Measurements from ENCODE around the gene MBTPS1. TPM values are rescaled to one million over a fixed set of nuclear protein-coding genes. Genes with fewer than 3 reads are reported as not detected.

The MBTPS1 gene
- total and polyA plus RNA-seq, 4 donors, result 21.1 to 65.0 (median 30.8) TPM

DNA sequence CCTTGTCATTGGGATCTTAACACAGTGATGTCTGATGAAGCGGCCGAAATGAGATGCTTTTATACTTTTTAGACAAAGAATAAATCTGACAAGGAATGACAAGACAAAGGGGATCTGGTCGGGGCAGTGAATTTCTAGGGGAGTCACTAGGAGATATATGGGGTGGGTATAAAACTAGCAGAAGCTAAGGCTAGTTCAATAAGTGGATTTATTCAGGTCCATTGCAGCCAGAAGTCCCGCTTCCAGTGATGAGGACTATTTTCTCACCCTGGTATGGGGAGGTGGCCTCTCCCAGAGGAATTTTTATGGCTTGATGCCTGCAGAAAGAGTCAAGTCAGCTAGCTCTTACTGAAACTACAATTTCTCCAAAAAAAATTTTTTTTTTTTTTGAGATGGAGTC lies 98.0 kb downstream of the MBTPS1 start:
- H3K9ac ChIP-seq (ENCODE audit: low read depth in 1 of 2, low read length in 2 of 2), result no peak overlapping the region
- H3K27me3 ChIP-seq (ENCODE audit: control insufficient read depth in 4 of 4, insufficient read depth in 4 of 4, low read length in 3 of 4), result no peaks in the 10 kb centered on the region
- DNase-seq (ENCODE audit: low spot score), result no peak
- H3K4me3 ChIP-seq (ENCODE audit: low read depth in 1 of 3, low read length in 3 of 3), result no peak overlapping the region
- no peaks in the 10 kb centered on the region for H3K4me1 ChIP-seq (ENCODE audit: control insufficient read depth in 4 of 4, insufficient read depth in 4 of 4, low read length in 3 of 4)
- TF ChIP-seq SP1 (IDR thresholded peaks at IDR 0.05), result no peak
- TF ChIP-seq, protein P1, sequence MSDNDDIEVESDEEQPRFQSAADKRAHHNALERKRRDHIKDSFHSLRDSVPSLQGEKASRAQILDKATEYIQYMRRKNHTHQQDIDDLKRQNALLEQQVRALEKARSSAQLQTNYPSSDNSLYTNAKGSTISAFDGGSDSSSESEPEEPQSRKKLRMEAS (IDR thresholded peaks at IDR 0.05), result no peak
- no peak for TF ChIP-seq FOXA2 (IDR thresholded peaks at IDR 0.05)
- TF ChIP-seq, protein P2, sequence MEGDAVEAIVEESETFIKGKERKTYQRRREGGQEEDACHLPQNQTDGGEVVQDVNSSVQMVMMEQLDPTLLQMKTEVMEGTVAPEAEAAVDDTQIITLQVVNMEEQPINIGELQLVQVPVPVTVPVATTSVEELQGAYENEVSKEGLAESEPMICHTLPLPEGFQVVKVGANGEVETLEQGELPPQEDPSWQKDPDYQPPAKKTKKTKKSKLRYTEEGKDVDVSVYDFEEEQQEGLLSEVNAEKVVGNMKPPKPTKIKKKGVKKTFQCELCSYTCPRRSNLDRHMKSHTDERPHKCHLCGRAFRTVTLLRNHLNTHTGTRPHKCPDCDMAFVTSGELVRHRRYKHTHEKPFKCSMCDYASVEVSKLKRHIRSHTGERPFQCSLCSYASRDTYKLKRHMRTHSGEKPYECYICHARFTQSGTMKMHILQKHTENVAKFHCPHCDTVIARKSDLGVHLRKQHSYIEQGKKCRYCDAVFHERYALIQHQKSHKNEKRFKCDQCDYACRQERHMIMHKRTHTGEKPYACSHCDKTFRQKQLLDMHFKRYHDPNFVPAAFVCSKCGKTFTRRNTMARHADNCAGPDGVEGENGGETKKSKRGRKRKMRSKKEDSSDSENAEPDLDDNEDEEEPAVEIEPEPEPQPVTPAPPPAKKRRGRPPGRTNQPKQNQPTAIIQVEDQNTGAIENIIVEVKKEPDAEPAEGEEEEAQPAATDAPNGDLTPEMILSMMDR (IDR thresholded peaks at IDR 0.05; ENCODE audit: low read depth, low read length, missing input control), result no peak
- no peak for TF ChIP-seq TAF1 (conservative IDR thresholded peaks at IDR 0.05)
- TF ChIP-seq, protein P3, sequence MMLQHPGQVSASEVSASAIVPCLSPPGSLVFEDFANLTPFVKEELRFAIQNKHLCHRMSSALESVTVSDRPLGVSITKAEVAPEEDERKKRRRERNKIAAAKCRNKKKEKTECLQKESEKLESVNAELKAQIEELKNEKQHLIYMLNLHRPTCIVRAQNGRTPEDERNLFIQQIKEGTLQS (IDR thresholded peaks at IDR 0.05), result no peak
- no peak for TF ChIP-seq RXRA (IDR thresholded peaks at IDR 0.05)
- TF ChIP-seq, protein P4, sequence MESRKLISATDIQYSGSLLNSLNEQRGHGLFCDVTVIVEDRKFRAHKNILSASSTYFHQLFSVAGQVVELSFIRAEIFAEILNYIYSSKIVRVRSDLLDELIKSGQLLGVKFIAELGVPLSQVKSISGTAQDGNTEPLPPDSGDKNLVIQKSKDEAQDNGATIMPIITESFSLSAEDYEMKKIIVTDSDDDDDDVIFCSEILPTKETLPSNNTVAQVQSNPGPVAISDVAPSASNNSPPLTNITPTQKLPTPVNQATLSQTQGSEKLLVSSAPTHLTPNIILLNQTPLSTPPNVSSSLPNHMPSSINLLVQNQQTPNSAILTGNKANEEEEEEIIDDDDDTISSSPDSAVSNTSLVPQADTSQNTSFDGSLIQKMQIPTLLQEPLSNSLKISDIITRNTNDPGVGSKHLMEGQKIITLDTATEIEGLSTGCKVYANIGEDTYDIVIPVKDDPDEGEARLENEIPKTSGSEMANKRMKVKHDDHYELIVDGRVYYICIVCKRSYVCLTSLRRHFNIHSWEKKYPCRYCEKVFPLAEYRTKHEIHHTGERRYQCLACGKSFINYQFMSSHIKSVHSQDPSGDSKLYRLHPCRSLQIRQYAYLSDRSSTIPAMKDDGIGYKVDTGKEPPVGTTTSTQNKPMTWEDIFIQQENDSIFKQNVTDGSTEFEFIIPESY (IDR thresholded peaks at IDR 0.05), result no peak
- TF ChIP-seq, protein P5, sequence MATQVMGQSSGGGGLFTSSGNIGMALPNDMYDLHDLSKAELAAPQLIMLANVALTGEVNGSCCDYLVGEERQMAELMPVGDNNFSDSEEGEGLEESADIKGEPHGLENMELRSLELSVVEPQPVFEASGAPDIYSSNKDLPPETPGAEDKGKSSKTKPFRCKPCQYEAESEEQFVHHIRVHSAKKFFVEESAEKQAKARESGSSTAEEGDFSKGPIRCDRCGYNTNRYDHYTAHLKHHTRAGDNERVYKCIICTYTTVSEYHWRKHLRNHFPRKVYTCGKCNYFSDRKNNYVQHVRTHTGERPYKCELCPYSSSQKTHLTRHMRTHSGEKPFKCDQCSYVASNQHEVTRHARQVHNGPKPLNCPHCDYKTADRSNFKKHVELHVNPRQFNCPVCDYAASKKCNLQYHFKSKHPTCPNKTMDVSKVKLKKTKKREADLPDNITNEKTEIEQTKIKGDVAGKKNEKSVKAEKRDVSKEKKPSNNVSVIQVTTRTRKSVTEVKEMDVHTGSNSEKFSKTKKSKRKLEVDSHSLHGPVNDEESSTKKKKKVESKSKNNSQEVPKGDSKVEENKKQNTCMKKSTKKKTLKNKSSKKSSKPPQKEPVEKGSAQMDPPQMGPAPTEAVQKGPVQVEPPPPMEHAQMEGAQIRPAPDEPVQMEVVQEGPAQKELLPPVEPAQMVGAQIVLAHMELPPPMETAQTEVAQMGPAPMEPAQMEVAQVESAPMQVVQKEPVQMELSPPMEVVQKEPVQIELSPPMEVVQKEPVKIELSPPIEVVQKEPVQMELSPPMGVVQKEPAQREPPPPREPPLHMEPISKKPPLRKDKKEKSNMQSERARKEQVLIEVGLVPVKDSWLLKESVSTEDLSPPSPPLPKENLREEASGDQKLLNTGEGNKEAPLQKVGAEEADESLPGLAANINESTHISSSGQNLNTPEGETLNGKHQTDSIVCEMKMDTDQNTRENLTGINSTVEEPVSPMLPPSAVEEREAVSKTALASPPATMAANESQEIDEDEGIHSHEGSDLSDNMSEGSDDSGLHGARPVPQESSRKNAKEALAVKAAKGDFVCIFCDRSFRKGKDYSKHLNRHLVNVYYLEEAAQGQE (IDR thresholded peaks at IDR 0.05), result no peak
- no peak for TF ChIP-seq YY1 (IDR thresholded peaks at IDR 0.05)
- TF ChIP-seq RAD21 (IDR thresholded peaks at IDR 0.05), result no peak
- no peak for TF ChIP-seq HNF4A (conservative IDR thresholded peaks at IDR 0.05)
- TF ChIP-seq FOXA1 (IDR thresholded peaks at IDR 0.05), result no peak
- TF ChIP-seq GABPA (IDR thresholded peaks at IDR 0.05 in 1 of 2, conservative IDR thresholded peaks at IDR 0.05 in 1 of 2), result no peak
- TF ChIP-seq JUND (IDR thresholded peaks at IDR 0.05), result no peak
- no peak for TF ChIP-seq EGR1 (IDR thresholded peaks at IDR 0.05; ENCODE audit: low read depth in 2 of 2)
- TF ChIP-seq NR2F2 (IDR thresholded peaks at IDR 0.05), result no peak
- no peak for TF ChIP-seq HNF4G (IDR thresholded peaks at IDR 0.05)
- H3K36me3 ChIP-seq (ENCODE audit: control insufficient read depth in 4 of 4, insufficient read depth in 3 of 4, low read depth in 1 of 4, low read length in 3 of 4), result no peaks in the 10 kb centered on the region
- H3K9me3 ChIP-seq (ENCODE audit: control insufficient read depth in 4 of 4, low read length in 3 of 4), result peaks cover 0 to 18% (median 4%) of the 10 kb centered on the region in 4 donors
- H3K27ac ChIP-seq (ENCODE audit: low read depth in 1 of 2, low read length in 2 of 2), result no peak overlapping the region
- 92% methylated on average over 4 of the region's 4 CpGs for WGBS

All from liver (tissue), 9 donors.